HepG2 (cell line): ENCODE results near the gene NHSL1. TPM values are rescaled to one million over a fixed set of nuclear protein-coding genes. Genes with fewer than 3 reads are reported as not detected.

Source experiments
- ARNT2 ChIP-seq: sonication (generic); formaldehyde crosslinking; IDR thresholded peaks from 2 replicates; pipeline ENCODE4 v1.8.0; 2022; ENCODE audit warnings: mild to moderate bottlenecking, low read depth, missing genetic modification reagents, moderate library complexity
- BORCS8-MEF2B ChIP-seq: sonication (generic); formaldehyde crosslinking; IDR thresholded peaks from 2 replicates; pipeline ENCODE4 v1.8.0; 2022; ENCODE audit warnings: mild to moderate bottlenecking, missing genetic modification reagents
- CBX2 ChIP-seq, 2 experiments: fragments of 200-600 bp in 1 of 2; sonication (generic); formaldehyde crosslinking in 1 of 2; IDR thresholded peaks; 2 replicates each; pipeline versions ENCODE4 v1.7.0 to v1.8.1; 2018 to 2022; ENCODE audit warnings: low read depth in 2 of 2, low read length in 1 of 2, mild to moderate bottlenecking in 1 of 2, missing genetic modification reagents in 1 of 2
- CEBPG ChIP-seq: IDR thresholded peaks from 2 replicates; pipeline ENCODE4 v1.6.1; 2016
- FOXA1 ChIP-seq, 2 experiments: fragments of 450-650 bp in 1 of 2; sonication (generic) in 1 of 2; formaldehyde crosslinking in 1 of 2; IDR thresholded peaks; 2 replicates each; pipeline versions ENCODE4 v1.4.0 to v1.6.1; 2016 to 2020; ENCODE audit warnings: missing genetic modification reagents in 1 of 2
- HOXD1 ChIP-seq: sonication (generic); formaldehyde crosslinking; IDR thresholded peaks from 2 replicates; pipeline ENCODE4 v1.5.0; 2020; ENCODE audit warnings: missing genetic modification reagents
- MAFF ChIP-seq: IDR thresholded peaks from 2 replicates; pipeline ENCODE4 v1.6.1; 2011; ENCODE audit warnings: low read depth, low read length, improper control_type of control experiment
- NFATC3 ChIP-seq: sonication (generic); formaldehyde crosslinking; IDR thresholded peaks from 2 replicates; pipeline ENCODE4 v1.5.1; 2020; ENCODE audit warnings: mild to moderate bottlenecking, missing genetic modification reagents
- SMAD3 ChIP-seq: sonication (generic); formaldehyde crosslinking; IDR thresholded peaks from 2 replicates; pipeline ENCODE4 v1.4.0; 2020; ENCODE audit warnings: missing genetic modification reagents
- SOX6 ChIP-seq, 2 experiments: fragments of 450-650 bp in 1 of 2; sonication (generic) in 1 of 2; formaldehyde crosslinking in 1 of 2; IDR thresholded peaks; 2 replicates each; pipeline versions ENCODE4 v1.4.0 to v1.6.1; 2017 to 2020; ENCODE audit warnings: antibody characterized with exemption in 1 of 2, mild to moderate bottlenecking in 1 of 2, missing genetic modification reagents in 1 of 2
- ZBTB7B ChIP-seq: sonication (generic); formaldehyde crosslinking; IDR thresholded peaks from 2 replicates; pipeline ENCODE4 v1.4.0; 2020; ENCODE audit warnings: missing genetic modification reagents
- ZNF124 ChIP-seq: sonication (generic); formaldehyde crosslinking; IDR thresholded peaks from 2 replicates; pipeline ENCODE4 v1.4.0; 2020; ENCODE audit warnings: missing genetic modification reagents
- ZNF292 ChIP-seq: sonication (generic); formaldehyde crosslinking; IDR thresholded peaks from 2 replicates; pipeline ENCODE4 v1.8.1; 2022; ENCODE audit warnings: mild to moderate bottlenecking, low read depth, missing genetic modification reagents, borderline replicate concordance
- ZNF614 ChIP-seq: IDR thresholded peaks from 2 replicates; pipeline ENCODE4 v1.6.1; 2018; ENCODE audit warnings: missing biosample characterization, missing genetic modification reagents, inconsistent platforms, borderline replicate concordance
- polyA plus RNA-seq, 8 experiments: library from polyadenylated mRNA; depleted of rRNA in 3 of 8; stranded (reverse) in 7 of 8; unstranded in 1 of 8; fragments of >200 nt; fragmentation: Illumina TruSeq in 4 of 8; extraction: Trizol in 4 of 8; gene quantifications; 2 replicates each; pipeline versions ENCODE4 v1.2.1 to v1.2.3, GENCODE V29; 2011 to 2016; ENCODE audit warnings: low read depth in 4 of 8, missing spikeins in 1 of 8, mixed read lengths in 1 of 8; ENCODE audit not compliant: insufficient read depth in 1 of 8
- total RNA-seq, 5 experiments: library from RNA; depleted of rRNA; stranded (reverse); fragments of >200 nt; fragmentation: Illumina TruSeq; extraction: Trizol; gene quantifications; 2 replicates each; pipeline ENCODE4 v1.2.3, GENCODE V29; 2016; ENCODE audit warnings: low read depth in 1 of 5
- TF ChIP-seq, protein P1 (sequence below): sonication (generic); formaldehyde crosslinking; IDR thresholded peaks from 2 replicates; pipeline ENCODE4 v1.4.0; 2020; ENCODE audit warnings: mild to moderate bottlenecking, missing genetic modification reagents
- TF ChIP-seq, protein P2 (sequence below): sonication (generic); formaldehyde crosslinking; IDR thresholded peaks from 2 replicates; pipeline ENCODE4 v1.4.0; 2020; ENCODE audit warnings: missing genetic modification reagents
- TF ChIP-seq, protein P3 (sequence below): IDR thresholded peaks from 2 replicates; pipeline ENCODE4 v1.6.1; 2016; ENCODE audit warnings: low read depth
- TF ChIP-seq, protein P4 (sequence below): sonication (generic); formaldehyde crosslinking; IDR thresholded peaks from 2 replicates; pipeline ENCODE4 v1.4.0; 2020; ENCODE audit warnings: missing genetic modification reagents, mild to moderate bottlenecking, borderline replicate concordance
- TF ChIP-seq, protein P5 (sequence below): sonication (generic); formaldehyde crosslinking; IDR thresholded peaks from 2 replicates; pipeline ENCODE4 v1.4.0; 2020; ENCODE audit warnings: missing genetic modification reagents

The NHSL1 gene
- total and polyA plus RNA-seq, 2 of the 13 experiments (the other 11 are each of a cell fraction or from before 2014, with no cell fraction given) = 24.9 to 53.6 TPM

DNA sequence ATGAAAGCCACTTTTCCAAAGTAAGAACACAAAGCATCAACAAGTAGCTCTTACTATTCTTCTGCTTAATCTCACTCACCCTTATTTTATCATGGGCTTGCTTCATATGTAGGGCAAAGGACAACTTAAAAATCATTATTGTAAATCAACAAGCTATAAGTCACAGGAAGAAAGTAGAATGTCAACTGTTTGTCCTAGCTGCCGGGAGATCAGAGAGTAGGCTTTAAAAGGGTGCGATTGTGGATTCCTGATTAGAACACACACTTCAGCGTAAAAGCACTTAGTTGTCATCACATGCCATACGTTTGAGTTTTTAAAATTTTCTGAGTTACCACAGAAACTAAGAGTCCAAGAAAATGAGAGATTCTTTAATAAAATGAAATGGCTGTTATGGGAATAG lies 44.4 kb upstream of the NHSL1 start (continued):
- TF ChIP-seq, protein P1, sequence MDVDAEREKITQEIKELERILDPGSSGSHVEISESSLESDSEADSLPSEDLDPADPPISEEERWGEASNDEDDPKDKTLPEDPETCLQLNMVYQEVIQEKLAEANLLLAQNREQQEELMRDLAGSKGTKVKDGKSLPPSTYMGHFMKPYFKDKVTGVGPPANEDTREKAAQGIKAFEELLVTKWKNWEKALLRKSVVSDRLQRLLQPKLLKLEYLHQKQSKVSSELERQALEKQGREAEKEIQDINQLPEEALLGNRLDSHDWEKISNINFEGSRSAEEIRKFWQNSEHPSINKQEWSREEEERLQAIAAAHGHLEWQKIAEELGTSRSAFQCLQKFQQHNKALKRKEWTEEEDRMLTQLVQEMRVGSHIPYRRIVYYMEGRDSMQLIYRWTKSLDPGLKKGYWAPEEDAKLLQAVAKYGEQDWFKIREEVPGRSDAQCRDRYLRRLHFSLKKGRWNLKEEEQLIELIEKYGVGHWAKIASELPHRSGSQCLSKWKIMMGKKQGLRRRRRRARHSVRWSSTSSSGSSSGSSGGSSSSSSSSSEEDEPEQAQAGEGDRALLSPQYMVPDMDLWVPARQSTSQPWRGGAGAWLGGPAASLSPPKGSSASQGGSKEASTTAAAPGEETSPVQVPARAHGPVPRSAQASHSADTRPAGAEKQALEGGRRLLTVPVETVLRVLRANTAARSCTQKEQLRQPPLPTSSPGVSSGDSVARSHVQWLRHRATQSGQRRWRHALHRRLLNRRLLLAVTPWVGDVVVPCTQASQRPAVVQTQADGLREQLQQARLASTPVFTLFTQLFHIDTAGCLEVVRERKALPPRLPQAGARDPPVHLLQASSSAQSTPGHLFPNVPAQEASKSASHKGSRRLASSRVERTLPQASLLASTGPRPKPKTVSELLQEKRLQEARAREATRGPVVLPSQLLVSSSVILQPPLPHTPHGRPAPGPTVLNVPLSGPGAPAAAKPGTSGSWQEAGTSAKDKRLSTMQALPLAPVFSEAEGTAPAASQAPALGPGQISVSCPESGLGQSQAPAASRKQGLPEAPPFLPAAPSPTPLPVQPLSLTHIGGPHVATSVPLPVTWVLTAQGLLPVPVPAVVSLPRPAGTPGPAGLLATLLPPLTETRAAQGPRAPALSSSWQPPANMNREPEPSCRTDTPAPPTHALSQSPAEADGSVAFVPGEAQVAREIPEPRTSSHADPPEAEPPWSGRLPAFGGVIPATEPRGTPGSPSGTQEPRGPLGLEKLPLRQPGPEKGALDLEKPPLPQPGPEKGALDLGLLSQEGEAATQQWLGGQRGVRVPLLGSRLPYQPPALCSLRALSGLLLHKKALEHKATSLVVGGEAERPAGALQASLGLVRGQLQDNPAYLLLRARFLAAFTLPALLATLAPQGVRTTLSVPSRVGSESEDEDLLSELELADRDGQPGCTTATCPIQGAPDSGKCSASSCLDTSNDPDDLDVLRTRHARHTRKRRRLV = peak; percentile 44; the same call in 1 of the 2 replicates
- TF ChIP-seq SOX6 (IDR thresholded peaks at IDR 0.05) (no peak), SOX6 (CRISPR knock-in tag; IDR thresholded peaks at IDR 0.05) (peak; percentile 92), HOXD1 (peak; percentile 82; the same call in 1 of the 2 replicates), CBX2 (IDR thresholded peaks at IDR 0.05; ENCODE audit: low read depth, low read length) (no peak), CBX2 (CRISPR knock-in tag; IDR thresholded peaks at IDR 0.05; ENCODE audit: low read depth) (no peak), SMAD3 (CRISPR knock-in tag) (peak; percentile 90), ZNF124 (CRISPR knock-in tag) (0 out of 2 replicates have a peak, but pooled peaks have one; percentile 34), BORCS8-MEF2B (CRISPR knock-in tag) (no peak), ZNF614 (CRISPR knock-in tag) (peak; percentile 75; the same call in 1 of the 2 replicates), ZBTB7B (peak; percentile 52; the same call in 1 of the 2 replicates), CEBPG (peak; percentile 93), MAFF (0 out of 2 replicates have a peak, but pooled peaks have one; percentile 31), ARNT2 (CRISPR knock-in tag) (no peak), FOXA1 (IDR thresholded peaks at IDR 0.05) (peak; percentile 86), FOXA1 (CRISPR knock-in tag; IDR thresholded peaks at IDR 0.05) (peak; percentile 94), ZNF292 (peak; percentile 85), NFATC3 (CRISPR knock-in tag) (no peak)
- TF ChIP-seq, protein P2, sequence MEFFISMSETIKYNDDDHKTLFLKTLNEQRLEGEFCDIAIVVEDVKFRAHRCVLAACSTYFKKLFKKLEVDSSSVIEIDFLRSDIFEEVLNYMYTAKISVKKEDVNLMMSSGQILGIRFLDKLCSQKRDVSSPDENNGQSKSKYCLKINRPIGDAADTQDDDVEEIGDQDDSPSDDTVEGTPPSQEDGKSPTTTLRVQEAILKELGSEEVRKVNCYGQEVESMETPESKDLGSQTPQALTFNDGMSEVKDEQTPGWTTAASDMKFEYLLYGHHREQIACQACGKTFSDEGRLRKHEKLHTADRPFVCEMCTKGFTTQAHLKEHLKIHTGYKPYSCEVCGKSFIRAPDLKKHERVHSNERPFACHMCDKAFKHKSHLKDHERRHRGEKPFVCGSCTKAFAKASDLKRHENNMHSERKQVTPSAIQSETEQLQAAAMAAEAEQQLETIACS (CRISPR knock-in tag) = no peak
- TF ChIP-seq, protein P3, sequence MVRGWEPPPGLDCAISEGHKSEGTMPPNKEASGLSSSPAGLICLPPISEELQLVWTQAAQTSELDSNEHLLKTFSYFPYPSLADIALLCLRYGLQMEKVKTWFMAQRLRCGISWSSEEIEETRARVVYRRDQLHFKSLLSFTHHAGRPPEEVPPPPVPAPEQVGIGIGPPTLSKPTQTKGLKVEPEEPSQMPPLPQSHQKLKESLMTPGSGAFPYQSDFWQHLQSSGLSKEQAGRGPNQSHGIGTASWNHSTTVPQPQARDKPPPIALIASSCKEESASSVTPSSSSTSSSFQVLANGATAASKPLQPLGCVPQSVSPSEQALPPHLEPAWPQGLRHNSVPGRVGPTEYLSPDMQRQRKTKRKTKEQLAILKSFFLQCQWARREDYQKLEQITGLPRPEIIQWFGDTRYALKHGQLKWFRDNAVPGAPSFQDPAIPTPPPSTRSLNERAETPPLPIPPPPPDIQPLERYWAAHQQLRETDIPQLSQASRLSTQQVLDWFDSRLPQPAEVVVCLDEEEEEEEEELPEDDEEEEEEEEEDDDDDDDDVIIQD (CRISPR knock-in tag) = peak; percentile 45; the same call in 1 of the 2 replicates
- TF ChIP-seq, protein P4, sequence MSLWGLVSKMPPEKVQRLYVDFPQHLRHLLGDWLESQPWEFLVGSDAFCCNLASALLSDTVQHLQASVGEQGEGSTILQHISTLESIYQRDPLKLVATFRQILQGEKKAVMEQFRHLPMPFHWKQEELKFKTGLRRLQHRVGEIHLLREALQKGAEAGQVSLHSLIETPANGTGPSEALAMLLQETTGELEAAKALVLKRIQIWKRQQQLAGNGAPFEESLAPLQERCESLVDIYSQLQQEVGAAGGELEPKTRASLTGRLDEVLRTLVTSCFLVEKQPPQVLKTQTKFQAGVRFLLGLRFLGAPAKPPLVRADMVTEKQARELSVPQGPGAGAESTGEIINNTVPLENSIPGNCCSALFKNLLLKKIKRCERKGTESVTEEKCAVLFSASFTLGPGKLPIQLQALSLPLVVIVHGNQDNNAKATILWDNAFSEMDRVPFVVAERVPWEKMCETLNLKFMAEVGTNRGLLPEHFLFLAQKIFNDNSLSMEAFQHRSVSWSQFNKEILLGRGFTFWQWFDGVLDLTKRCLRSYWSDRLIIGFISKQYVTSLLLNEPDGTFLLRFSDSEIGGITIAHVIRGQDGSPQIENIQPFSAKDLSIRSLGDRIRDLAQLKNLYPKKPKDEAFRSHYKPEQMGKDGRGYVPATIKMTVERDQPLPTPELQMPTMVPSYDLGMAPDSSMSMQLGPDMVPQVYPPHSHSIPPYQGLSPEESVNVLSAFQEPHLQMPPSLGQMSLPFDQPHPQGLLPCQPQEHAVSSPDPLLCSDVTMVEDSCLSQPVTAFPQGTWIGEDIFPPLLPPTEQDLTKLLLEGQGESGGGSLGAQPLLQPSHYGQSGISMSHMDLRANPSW = peak; percentile 88; the same call in 1 of the 2 replicates
- TF ChIP-seq, protein P5, sequence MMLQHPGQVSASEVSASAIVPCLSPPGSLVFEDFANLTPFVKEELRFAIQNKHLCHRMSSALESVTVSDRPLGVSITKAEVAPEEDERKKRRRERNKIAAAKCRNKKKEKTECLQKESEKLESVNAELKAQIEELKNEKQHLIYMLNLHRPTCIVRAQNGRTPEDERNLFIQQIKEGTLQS (CRISPR knock-in tag) = peak; percentile 67
